COLO829 (cell line): ENCODE data around the gene CLMN.

ENCODE experiments used
- DNase-seq: peaks from one replicate; pipeline ENCODE4 v3.0.0; 2012; ENCODE audit warnings: low spot score

Gene CLMN

DNA sequence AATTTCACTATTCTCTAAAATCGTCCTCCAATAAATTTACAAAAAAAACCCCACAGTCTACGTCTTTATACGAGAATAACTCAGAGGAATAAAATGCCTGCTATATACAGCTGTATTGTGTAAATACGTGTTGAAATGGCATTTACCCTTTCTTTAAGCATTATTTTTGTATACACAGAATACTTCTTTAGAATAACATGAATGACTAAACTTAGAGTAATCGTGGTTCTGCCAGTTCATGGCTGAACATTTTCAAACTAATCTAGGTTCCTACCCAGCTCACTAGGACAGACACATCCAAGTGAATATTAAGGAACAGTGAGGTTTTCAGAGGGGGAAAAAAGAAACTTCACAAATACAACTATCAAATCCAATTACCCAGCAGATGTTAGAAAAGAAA lies 186.9 kb downstream of the CLMN start:
- DNase-seq, result no peak
